Activated T-cell treated with anti-CD3 and anti-CD28 coated beads, Interleukin-2, amount 50 U/mL, for 1 hour (primary cell): ENCODE measurements around the gene FAM83E.
"Not testable (repeated sequence)": the region's sequence is repeated elsewhere in the genome, so short reads cannot be mapped to it uniquely, and the experiment has no call there.

Source experiments
- DNase-seq: peaks from one replicate; pipeline ENCODE4 v3.0.0-alpha.2; 2020

The FAM83E gene

GRCh38 chr19:48614436-48615230, at the start of gene FAM83E:
Gene FAM83E, minus strand, starts transcription at chr19:48615076. Its CDS starts 1,704 bp downstream, at chr19:48613372.
- DNase-seq = no peak

- DNase-seq = no peak
Measured at GRCh38 chr19:48664476-48664875, 49.6 kb upstream of the FAM83E start.

GRCh38 chr19:48663667-48664066, 48.8 kb upstream of the FAM83E start:
- DNase-seq = no peak

- no peak for DNase-seq
Measured at GRCh38 chr19:48661711-48662090, 46.8 kb upstream of the FAM83E start.

- peak; percentile 79 for DNase-seq
Measured at GRCh38 chr19:48660852-48661710, 46.2 kb upstream of the FAM83E start.

GRCh38 chr19:48659768-48660167, 44.9 kb upstream of the FAM83E start:
- no peak for DNase-seq

GRCh38 chr19:48658483-48658882, 43.6 kb upstream of the FAM83E start:
- no peak for DNase-seq

- not testable (repeated sequence) for DNase-seq
Measured at GRCh38 chr19:48657828-48658227, 43.0 kb upstream of the FAM83E start.

GRCh38 chr19:48656840-48657474, 42.1 kb upstream of the FAM83E start:
- no peak for DNase-seq

- DNase-seq = no peak
Measured at GRCh38 chr19:48654299-48655059, 39.6 kb upstream of the FAM83E start.

- no peak for DNase-seq
Measured at GRCh38 chr19:48651683-48652048, 36.8 kb upstream of the FAM83E start.

- no peak for DNase-seq
Measured at GRCh38 chr19:48650974-48651682, 36.3 kb upstream of the FAM83E start.

GRCh38 chr19:48648134-48648533, 33.3 kb upstream of the FAM83E start:
- no peak for DNase-seq

GRCh38 chr19:48646722-48647216, 31.9 kb upstream of the FAM83E start:
- DNase-seq = no peak

- DNase-seq = peak; percentile 96
Measured at GRCh38 chr19:48646001-48646721, 31.3 kb upstream of the FAM83E start, which contains the start of gene CA11. Gene CA11, minus strand, starts transcription at chr19:48646187. Its CDS starts 555 bp downstream, at chr19:48645632.

GRCh38 chr19:48645620-48646000, 30.7 kb upstream of the FAM83E start:
- no peak for DNase-seq

- DNase-seq = peak; percentile 75
Measured at GRCh38 chr19:48644839-48645619, 30.2 kb upstream of the FAM83E start.

GRCh38 chr19:48644355-48644754, 29.5 kb upstream of the FAM83E start:
- no peak for DNase-seq

GRCh38 chr19:48642862-48643261, 28.0 kb upstream of the FAM83E start:
- DNase-seq = no peak

GRCh38 chr19:48641850-48642249, 27.0 kb upstream of the FAM83E start:
- no peak for DNase-seq
